ENCODE data around the gene SLCO4A1.
"Not testable (repeated sequence)": the region's sequence is repeated elsewhere in the genome, so short reads cannot be mapped to it uniquely, and the experiment has no call there.

SLCO4A1 gene

GRCh38 chr20:62622178-62622876 lies 20.0 kb upstream of the SLCO4A1 start:
- H3K4me3 ChIP-seq (ENCODE audit: low read depth, low read length) = no peak overlapping the region

GRCh38 chr20:62622877-62623487 lies 19.3 kb upstream of the SLCO4A1 start:
- no peak overlapping the region for H3K4me3 ChIP-seq (ENCODE audit: low read depth, low read length)

GRCh38 chr20:62623488-62624324 lies 18.6 kb upstream of the SLCO4A1 start:
- no peak overlapping the region for H3K4me3 ChIP-seq (ENCODE audit: low read depth, low read length)

- no peak overlapping the region for H3K4me3 ChIP-seq (ENCODE audit: low read depth, low read length)
Measured at GRCh38 chr20:62624325-62624690, 18.0 kb upstream of the SLCO4A1 start.

GRCh38 chr20:62624719-62625453 lies 17.4 kb upstream of the SLCO4A1 start:
- no peak overlapping the region for H3K4me3 ChIP-seq (ENCODE audit: low read depth, low read length)

- H3K4me3 ChIP-seq (ENCODE audit: low read depth, low read length) = no peak overlapping the region
Measured at GRCh38 chr20:62625516-62625915, 16.8 kb upstream of the SLCO4A1 start.

GRCh38 chr20:62625921-62626547 lies 16.3 kb upstream of the SLCO4A1 start:
- H3K4me3 ChIP-seq (ENCODE audit: low read depth, low read length) = no peak overlapping the region

GRCh38 chr20:62627425-62627824 lies 14.9 kb upstream of the SLCO4A1 start:
- not testable (repeated sequence) for H3K4me3 ChIP-seq (ENCODE audit: low read depth, low read length)

GRCh38 chr20:62627901-62628612 lies 14.2 kb upstream of the SLCO4A1 start:
- H3K4me3 ChIP-seq (ENCODE audit: low read depth, low read length) = no peak overlapping the region

GRCh38 chr20:62628691-62629090 lies 13.6 kb upstream of the SLCO4A1 start:
- H3K4me3 ChIP-seq (ENCODE audit: low read depth, low read length) = no peak overlapping the region

- no peak overlapping the region for H3K4me3 ChIP-seq (ENCODE audit: low read depth, low read length)
Measured at GRCh38 chr20:62629864-62630470, 12.3 kb upstream of the SLCO4A1 start.

GRCh38 chr20:62631336-62632308 lies 10.7 kb upstream of the SLCO4A1 start:
- no peak overlapping the region for H3K4me3 ChIP-seq (ENCODE audit: low read depth, low read length)

GRCh38 chr20:62632575-62633090 lies 9.7 kb upstream of the SLCO4A1 start:
- H3K4me3 ChIP-seq (ENCODE audit: low read depth, low read length) = no peak overlapping the region

GRCh38 chr20:62633598-62634329 lies 8.5 kb upstream of the SLCO4A1 start:
- no peak overlapping the region for H3K4me3 ChIP-seq (ENCODE audit: low read depth, low read length)

GRCh38 chr20:62634330-62634967 lies 7.9 kb upstream of the SLCO4A1 start:
- H3K4me3 ChIP-seq (ENCODE audit: low read depth, low read length) = no peak overlapping the region

GRCh38 chr20:62635232-62635631 lies 7.1 kb upstream of the SLCO4A1 start:
- H3K4me3 ChIP-seq (ENCODE audit: low read depth, low read length) = no peak overlapping the region

GRCh38 chr20:62635852-62636251 lies 6.5 kb upstream of the SLCO4A1 start:
- no peak overlapping the region for H3K4me3 ChIP-seq (ENCODE audit: low read depth, low read length)

Measured in iPS-11a (cell line).